ENCODE results near the gene BBLN.

GRCh38 chr9:128203024-128203706, 43.1 kb downstream of the BBLN start, which contains the start of gene DNM1:
- TF ChIP-seq CTCF (conservative IDR thresholded peaks at IDR 0.05 in 1 of 2, IDR thresholded peaks at IDR 0.05 in 1 of 2; ENCODE audit: extremely low read depth in 1 of 2, insufficient read depth in 1 of 2, low read depth in 1 of 2, low read length in 2 of 2), result peak; percentile 62 to 64
- TF ChIP-seq EZH2 (IDR thresholded peaks at IDR 0.05; ENCODE audit: borderline replicate concordance, low read length), result no peak
